ENCODE data around the gene NDRG3.

The NDRG3 gene

GRCh38 chr20:36761125-36761524 is 15.2 kb upstream of the NDRG3 start:
- Histone ChIP-seq H3K9me3 (ENCODE audit: control insufficient read depth, insufficient read depth, low read length) (no peaks in the 10 kb centered on the region), H3K27me3 (ENCODE audit: control insufficient read depth, insufficient read depth, low read length) (no peaks in the 10 kb centered on the region), H3K27ac (ENCODE audit: low read length) (no peak overlapping the region), H3K4me3 (ENCODE audit: low read length) (no peak overlapping the region), H3K4me1 (ENCODE audit: control insufficient read depth, insufficient read depth, low read length) (no peaks in the 10 kb centered on the region), H3K36me3 (ENCODE audit: control insufficient read depth, insufficient read depth, low read length) (no peaks in the 10 kb centered on the region; the same call in 1 of the 2 replicates)
- WGBS (ENCODE audit: insufficient coverage, insufficient read length), result no CpG with 5 or more reads among the region's 4 CpGs
- DNase-seq (ENCODE audit: low read depth, low spot score), result no peak

- Histone ChIP-seq H3K4me3 (ENCODE audit: low read length) (no peak overlapping the region), H3K9me3 (ENCODE audit: control insufficient read depth, insufficient read depth, low read length) (no peaks in the 10 kb centered on the region), H3K36me3 (ENCODE audit: control insufficient read depth, insufficient read depth, low read length) (no peaks in the 10 kb centered on the region; the same call in 1 of the 2 replicates), H3K27ac (ENCODE audit: low read length) (no peak overlapping the region), H3K4me1 (ENCODE audit: control insufficient read depth, insufficient read depth, low read length) (no peaks in the 10 kb centered on the region), H3K27me3 (ENCODE audit: control insufficient read depth, insufficient read depth, low read length) (no peaks in the 10 kb centered on the region)
- no CpG with 5 or more reads among the region's 6 CpGs for WGBS (ENCODE audit: insufficient coverage, insufficient read length)
- no peak for DNase-seq (ENCODE audit: low read depth, low spot score)
These were observed 14.8 kb upstream of the NDRG3 start for GRCh38 chr20:36760647-36761046.

- no CpG with 5 or more reads among the region's 1 CpG for WGBS (ENCODE audit: insufficient coverage, insufficient read length)
- H3K27ac ChIP-seq (ENCODE audit: low read length), result no peak overlapping the region
- DNase-seq (ENCODE audit: low read depth, low spot score), result no peak
- H3K9me3 ChIP-seq (ENCODE audit: control insufficient read depth, insufficient read depth, low read length), result no peaks in the 10 kb centered on the region
- H3K36me3 ChIP-seq (ENCODE audit: control insufficient read depth, insufficient read depth, low read length), result peaks cover 2% of the 10 kb centered on the region; the same call in 1 of the 2 replicates
- no peaks in the 10 kb centered on the region for H3K4me1 ChIP-seq (ENCODE audit: control insufficient read depth, insufficient read depth, low read length)
- H3K27me3 ChIP-seq (ENCODE audit: control insufficient read depth, insufficient read depth, low read length), result no peaks in the 10 kb centered on the region
- H3K4me3 ChIP-seq (ENCODE audit: low read length), result no peak overlapping the region
These were observed 12.4 kb upstream of the NDRG3 start for GRCh38 chr20:36758276-36758675.

GRCh38 chr20:36756496-36756895 is 10.6 kb upstream of the NDRG3 start:
- no peak overlapping the region for H3K27ac ChIP-seq (ENCODE audit: low read length)
- H3K36me3 ChIP-seq (ENCODE audit: control insufficient read depth, insufficient read depth, low read length), result peaks cover 7% of the 10 kb centered on the region; the same call in 1 of the 2 replicates
- H3K27me3 ChIP-seq (ENCODE audit: control insufficient read depth, insufficient read depth, low read length), result no peaks in the 10 kb centered on the region
- DNase-seq (ENCODE audit: low read depth, low spot score), result no peak
- no peak overlapping the region for H3K4me3 ChIP-seq (ENCODE audit: low read length)
- H3K9me3 ChIP-seq (ENCODE audit: control insufficient read depth, insufficient read depth, low read length), result no peaks in the 10 kb centered on the region
- no peaks in the 10 kb centered on the region for H3K4me1 ChIP-seq (ENCODE audit: control insufficient read depth, insufficient read depth, low read length)

GRCh38 chr20:36754656-36755222 is 8.8 kb upstream of the NDRG3 start:
- peaks cover 7% of the 10 kb centered on the region; the same call in 1 of the 2 replicates for H3K36me3 ChIP-seq (ENCODE audit: control insufficient read depth, insufficient read depth, low read length)
- no peaks in the 10 kb centered on the region for H3K9me3 ChIP-seq (ENCODE audit: control insufficient read depth, insufficient read depth, low read length)
- WGBS (ENCODE audit: insufficient coverage, insufficient read length), result no CpG with 5 or more reads among the region's 2 CpGs
- no peak for DNase-seq (ENCODE audit: low read depth, low spot score)
- H3K4me1 ChIP-seq (ENCODE audit: control insufficient read depth, insufficient read depth, low read length), result no peaks in the 10 kb centered on the region
- H3K27me3 ChIP-seq (ENCODE audit: control insufficient read depth, insufficient read depth, low read length), result no peaks in the 10 kb centered on the region
- no peak overlapping the region for H3K27ac ChIP-seq (ENCODE audit: low read length)
- H3K4me3 ChIP-seq (ENCODE audit: low read length), result no peak overlapping the region

- Histone ChIP-seq H3K4me3 (ENCODE audit: low read length) (no peak overlapping the region), H3K27ac (ENCODE audit: low read length) (no peak overlapping the region), H3K36me3 (ENCODE audit: control insufficient read depth, insufficient read depth, low read length) (peaks cover 7% of the 10 kb centered on the region; the same call in 1 of the 2 replicates), H3K9me3 (ENCODE audit: control insufficient read depth, insufficient read depth, low read length) (no peaks in the 10 kb centered on the region), H3K4me1 (ENCODE audit: control insufficient read depth, insufficient read depth, low read length) (no peaks in the 10 kb centered on the region), H3K27me3 (ENCODE audit: control insufficient read depth, insufficient read depth, low read length) (no peaks in the 10 kb centered on the region)
- no peak for DNase-seq (ENCODE audit: low read depth, low spot score)
- WGBS (ENCODE audit: insufficient coverage, insufficient read length), result no CpG with 5 or more reads among the region's 5 CpGs
These were observed 6.7 kb upstream of the NDRG3 start for GRCh38 chr20:36752582-36752981.

- no peak for DNase-seq (ENCODE audit: low read depth, low spot score)
- no peaks in the 10 kb centered on the region for H3K9me3 ChIP-seq (ENCODE audit: control insufficient read depth, insufficient read depth, low read length)
- no peaks in the 10 kb centered on the region for H3K27me3 ChIP-seq (ENCODE audit: control insufficient read depth, insufficient read depth, low read length)
- WGBS (ENCODE audit: insufficient coverage, insufficient read length), result no CpG with 5 or more reads among the region's 44 CpGs
- peak overlapping the region; percentile 88 for H3K4me3 ChIP-seq (ENCODE audit: low read length)
- no peaks in the 10 kb centered on the region for H3K36me3 ChIP-seq (ENCODE audit: control insufficient read depth, insufficient read depth, low read length)
- no peak overlapping the region for H3K27ac ChIP-seq (ENCODE audit: low read length)
- H3K4me1 ChIP-seq (ENCODE audit: control insufficient read depth, insufficient read depth, low read length), result no peaks in the 10 kb centered on the region
These were observed 510 bp downstream of the NDRG3 start for GRCh38 chr20:36745234-36745926.

- DNase-seq (ENCODE audit: low read depth, low spot score), result no peak
- H3K4me3 ChIP-seq (ENCODE audit: low read length), result no peak overlapping the region; the same call in 1 of the 2 replicates
- no peak overlapping the region for H3K27ac ChIP-seq (ENCODE audit: low read length)
- WGBS (ENCODE audit: insufficient coverage, insufficient read length), result no CpG with 5 or more reads among the region's 8 CpGs
- no peaks in the 10 kb centered on the region for H3K4me1 ChIP-seq (ENCODE audit: control insufficient read depth, insufficient read depth, low read length)
- no peaks in the 10 kb centered on the region for H3K9me3 ChIP-seq (ENCODE audit: control insufficient read depth, insufficient read depth, low read length)
- H3K27me3 ChIP-seq (ENCODE audit: control insufficient read depth, insufficient read depth, low read length), result no peaks in the 10 kb centered on the region
- H3K36me3 ChIP-seq (ENCODE audit: control insufficient read depth, insufficient read depth, low read length), result no peaks in the 10 kb centered on the region
These were observed 1.1 kb downstream of the NDRG3 start for GRCh38 chr20:36744764-36745191.

GRCh38 chr20:36744243-36744642 is 1.6 kb downstream of the NDRG3 start:
- H3K36me3 ChIP-seq (ENCODE audit: control insufficient read depth, insufficient read depth, low read length), result no peaks in the 10 kb centered on the region
- H3K4me1 ChIP-seq (ENCODE audit: control insufficient read depth, insufficient read depth, low read length), result no peaks in the 10 kb centered on the region
- no peaks in the 10 kb centered on the region for H3K27me3 ChIP-seq (ENCODE audit: control insufficient read depth, insufficient read depth, low read length)
- H3K9me3 ChIP-seq (ENCODE audit: control insufficient read depth, insufficient read depth, low read length), result no peaks in the 10 kb centered on the region
- DNase-seq (ENCODE audit: low read depth, low spot score), result no peak
- no peak overlapping the region for H3K27ac ChIP-seq (ENCODE audit: low read length)
- no CpG with 5 or more reads among the region's 4 CpGs for WGBS (ENCODE audit: insufficient coverage, insufficient read length)
- no peak overlapping the region for H3K4me3 ChIP-seq (ENCODE audit: low read length)

- WGBS (ENCODE audit: insufficient coverage, insufficient read length), result no CpG with 5 or more reads among the region's 2 CpGs
- Histone ChIP-seq H3K4me3 (ENCODE audit: low read length) (no peak overlapping the region), H3K4me1 (ENCODE audit: control insufficient read depth, insufficient read depth, low read length) (no peaks in the 10 kb centered on the region)
These were observed 3.3 kb downstream of the NDRG3 start for GRCh38 chr20:36742558-36742957.

GRCh38 chr20:36741072-36741471 is 4.8 kb downstream of the NDRG3 start:
- Histone ChIP-seq H3K27me3 (ENCODE audit: control insufficient read depth, insufficient read depth, low read length) (no peaks in the 10 kb centered on the region), H3K27ac (ENCODE audit: low read length) (no peak overlapping the region), H3K4me3 (ENCODE audit: low read length) (no peak overlapping the region), H3K4me1 (ENCODE audit: control insufficient read depth, insufficient read depth, low read length) (no peaks in the 10 kb centered on the region), H3K36me3 (ENCODE audit: control insufficient read depth, insufficient read depth, low read length) (no peaks in the 10 kb centered on the region), H3K9me3 (ENCODE audit: control insufficient read depth, insufficient read depth, low read length) (no peaks in the 10 kb centered on the region)
- DNase-seq (ENCODE audit: low read depth, low spot score), result no peak
- WGBS (ENCODE audit: insufficient coverage, insufficient read length), result no CpG with 5 or more reads among the region's 4 CpGs

More at GRCh38 chr20:36742558-36742957, 3.3 kb downstream of the NDRG3 start:
- no peak for DNase-seq (ENCODE audit: low read depth, low spot score)
- Histone ChIP-seq H3K27ac (ENCODE audit: low read length) (no peak overlapping the region), H3K36me3 (ENCODE audit: control insufficient read depth, insufficient read depth, low read length) (no peaks in the 10 kb centered on the region), H3K27me3 (ENCODE audit: control insufficient read depth, insufficient read depth, low read length) (no peaks in the 10 kb centered on the region), H3K9me3 (ENCODE audit: control insufficient read depth, insufficient read depth, low read length) (no peaks in the 10 kb centered on the region)
